Naive thymus-derived CD4-positive, alpha-beta T cell (primary cell): ENCODE data around the gene MRPS34. TPM values are rescaled to one million over a fixed set of nuclear protein-coding genes. Genes with fewer than 3 reads are reported as not detected.
A peak's percentile ranks its signal among the peaks of the same experiment; 100 is the strongest.

ENCODE experiments used
- ATAC-seq: fragments of 150-1000 bp; cut with Tn5 transposase; 2 replicates; pipeline ENCODE4 v1.10.0; 2021; ENCODE audit warnings: mild to moderate bottlenecking, moderate library complexity
- CTCF ChIA-PET: fragments of 350-600 bp; sonication (Branson Sonifier 250); formaldehyde crosslinking; loops from one replicate; lab custom pipeline; 2021; ENCODE audit warnings: antibody characterized with exemption; lab: Charles Lee
- POLR2A ChIA-PET: fragments of 350-600 bp; sonication (Branson Sonifier 250); formaldehyde crosslinking; loops from one replicate; lab custom pipeline; 2021; ENCODE audit warnings: antibody characterized with exemption, inconsistent platforms; lab: Charles Lee
- DNase-seq, 9 donors: peaks; one replicate each; pipeline versions ENCODE4 v3.0.0 to v3.0.0-alpha.2; 2020 to 2022; ENCODE audit warnings: mixed read lengths in 1 of 9
- H3K27ac ChIP-seq: one replicate; pipeline ENCODE4 v1.7.0; 2013; ENCODE audit warnings: mild to moderate bottlenecking, low read depth, low read length, moderate library complexity
- H3K27me3 ChIP-seq, 2 donors: one replicate each; pipeline ENCODE4 v1.7.0; 2013; ENCODE audit warnings: low read length in 2 of 2, mild to moderate bottlenecking in 2 of 2, moderate library complexity in 2 of 2; ENCODE audit not compliant: control insufficient read depth in 2 of 2, insufficient read depth in 2 of 2
- H3K36me3 ChIP-seq, 3 experiments: 1 replicate in 2 of 3; 2 replicates in 1 of 3; pipeline ENCODE4 v1.7.0; 2013; ENCODE audit warnings: low read length in 3 of 3, mild to moderate bottlenecking in 3 of 3, moderate library complexity in 1 of 3; ENCODE audit not compliant: insufficient read depth in 3 of 3, control insufficient read depth in 2 of 3
- H3K4me1 ChIP-seq, 2 donors: one replicate each; pipeline ENCODE4 v1.7.0; 2013; ENCODE audit warnings: low read length in 2 of 2, mild to moderate bottlenecking in 2 of 2, moderate library complexity in 1 of 2; ENCODE audit not compliant: control insufficient read depth in 2 of 2, insufficient read depth in 2 of 2
- H3K4me3 ChIP-seq: 2 replicates; pipeline ENCODE4 v1.7.0; 2013; ENCODE audit warnings: mild to moderate bottlenecking, low read length
- H3K9me3 ChIP-seq, 3 experiments: 1 replicate in 2 of 3; 2 replicates in 1 of 3; pipeline ENCODE4 v1.7.0; 2013; ENCODE audit warnings: low read length in 3 of 3; ENCODE audit not compliant: control insufficient read depth in 2 of 3
- H3K27ac Mint-ChIP-seq, 9 donors: one replicate each; pipeline ENCODE4 v1.8.0; 2020 to 2022; ENCODE audit warnings: mixed read lengths in 9 of 9, mild to moderate bottlenecking in 8 of 9, moderate library complexity in 5 of 9, inconsistent platforms in 2 of 9
- H3K27me3 Mint-ChIP-seq, 5 donors: one replicate each; pipeline ENCODE4 v1.8.0; 2021 to 2022; ENCODE audit warnings: mixed read lengths in 5 of 5, mild to moderate bottlenecking in 1 of 5
- H3K36me3 Mint-ChIP-seq, 5 donors: one replicate each; pipeline ENCODE4 v1.8.0; 2020 to 2022; ENCODE audit warnings: mixed read lengths in 5 of 5, mild to moderate bottlenecking in 3 of 5, inconsistent platforms in 1 of 5
- H3K4me1 Mint-ChIP-seq, 7 donors: one replicate each; pipeline ENCODE4 v1.8.0; 2020 to 2022; ENCODE audit warnings: mixed read lengths in 7 of 7, mild to moderate bottlenecking in 3 of 7, inconsistent platforms in 1 of 7
- H3K4me3 Mint-ChIP-seq, 10 donors: one replicate each; pipeline ENCODE4 v1.8.0; 2020 to 2022; ENCODE audit warnings: mild to moderate bottlenecking in 10 of 10, mixed read lengths in 10 of 10, moderate library complexity in 6 of 10, inconsistent platforms in 2 of 10
- H3K9me3 Mint-ChIP-seq, 11 donors: one replicate each; pipeline ENCODE4 v1.8.0; 2020 to 2022; ENCODE audit warnings: mixed read lengths in 11 of 11, mild to moderate bottlenecking in 4 of 11, inconsistent platforms in 1 of 11, moderate library complexity in 1 of 11
- intact Hi-C, 2 donors: fragments of 100-400 bp; cut with micrococcal nuclease; formaldehyde crosslinking; loops; one replicate each; pipeline ENCODE4 v1.15.1; 2023
- polyA plus RNA-seq, 2 donors: library from polyadenylated mRNA; unstranded; fragments of 300-500 nt; fragmentation: Illumina TruSeq; gene quantifications; one replicate each; pipeline ENCODE4 v1.2.3, GENCODE V29; 2021
- total RNA-seq, 6 experiments: library from RNA in 5 of 6; stranded (reverse) in 5 of 6; gene quantifications; 1 replicate in 5 of 6; 2 replicates in 1 of 6; pipeline ENCODE4 v1.2.3 and lab custom pipeline; 2021 to 2026

The MRPS34 gene
- total and polyA plus RNA-seq, 7 experiments from 2014 or later, result 41.6 to 162 (median 60.9) TPM

DNA sequence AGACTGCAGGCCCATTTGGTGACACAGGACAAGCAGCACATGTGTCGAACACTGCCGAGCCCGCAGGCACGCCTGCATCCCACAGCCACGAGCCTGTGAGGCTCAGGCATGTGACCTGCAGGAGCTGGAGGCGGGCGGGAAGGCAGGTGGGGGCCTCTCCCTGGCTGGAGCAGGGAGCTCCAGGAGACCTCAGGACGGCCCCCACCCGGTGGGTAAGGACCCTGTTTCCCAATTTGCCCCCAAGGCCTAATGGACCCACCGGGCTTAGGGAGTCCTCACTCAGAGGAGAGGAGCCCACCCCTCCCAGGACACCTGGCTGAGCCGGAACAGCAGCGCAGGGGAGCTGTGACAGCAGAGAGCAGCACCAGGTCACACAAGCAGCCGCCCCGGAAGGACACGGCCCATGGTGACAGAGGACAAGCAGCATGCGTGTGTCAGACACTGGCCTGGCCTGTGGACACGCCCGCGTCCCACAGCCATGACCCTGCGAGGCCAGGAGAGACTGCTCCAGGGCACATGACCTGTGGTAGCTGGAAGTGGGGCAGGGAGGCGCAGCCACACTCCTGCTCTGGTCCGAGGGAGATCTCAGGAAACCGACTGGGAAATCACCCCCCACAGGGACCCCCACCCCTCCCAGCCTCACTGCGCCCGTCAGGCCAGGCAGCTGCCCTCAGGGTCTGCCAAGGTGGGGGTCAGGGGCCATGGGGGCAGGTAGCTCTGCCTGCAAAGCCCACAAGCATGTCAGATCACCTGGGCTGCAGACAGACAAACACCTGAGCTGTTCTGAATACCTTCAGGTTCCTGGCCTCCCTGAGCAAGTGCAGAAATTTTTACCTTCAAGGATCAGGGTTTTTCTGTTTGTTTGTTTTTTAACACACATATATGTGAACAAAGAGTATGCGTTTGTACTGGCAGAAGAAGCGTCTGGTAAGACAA lies 7.1 kb upstream of the MRPS34 start:
- no peak for ATAC-seq
- intact Hi-C loops, result loop anchor here (10.0 kb wide), 5 partner anchors 355 to 1195 kb away; partner anchors contain the start of genes TRAF7 (in 2 of the 2), UBE2I (in 1 of the 2) and UQCC4 (in 1 of the 2)
- H3K9me3 Mint-ChIP-seq, result no peaks in the 10 kb centered on the region
- H3K27ac Mint-ChIP-seq, result peak overlapping the region in 2 of 9 donors; percentile 21 to 22
- Histone ChIP-seq H3K4me3 (no peak overlapping the region), H3K27me3 (no peaks in the 10 kb centered on the region), H3K4me1 (peaks cover 13 to 19% of the 10 kb centered on the region in 2 donors), H3K27ac (no peak overlapping the region), H3K36me3 (peaks cover 0 to 52% (median 0%) of the 10 kb centered on the region in 3 experiments), H3K9me3 (no peaks in the 10 kb centered on the region)
- H3K36me3 Mint-ChIP-seq, result peaks cover 0 to 3% (median 0%) of the 10 kb centered on the region in 5 donors
- ChIA-PET POLR2A (interaction anchor here (0.6 to 3.7 kb wide), 2 partner anchors 9 to 37 kb away, joined by 3 to 93 read pairs; partner anchors contain the start of genes EME2, MRPS34 and NME3), CTCF (no interaction called here)
- peaks cover 0 to 2% (median 0%) of the 10 kb centered on the region in 5 donors for H3K27me3 Mint-ChIP-seq
- no peak for DNase-seq
- H3K4me3 Mint-ChIP-seq, result peak overlapping the region in 8 of 10 donors; percentile 20 to 95 (median 34)
- H3K4me1 Mint-ChIP-seq, result peaks cover 0 to 42% (median 21%) of the 10 kb centered on the region in 7 donors

DNA sequence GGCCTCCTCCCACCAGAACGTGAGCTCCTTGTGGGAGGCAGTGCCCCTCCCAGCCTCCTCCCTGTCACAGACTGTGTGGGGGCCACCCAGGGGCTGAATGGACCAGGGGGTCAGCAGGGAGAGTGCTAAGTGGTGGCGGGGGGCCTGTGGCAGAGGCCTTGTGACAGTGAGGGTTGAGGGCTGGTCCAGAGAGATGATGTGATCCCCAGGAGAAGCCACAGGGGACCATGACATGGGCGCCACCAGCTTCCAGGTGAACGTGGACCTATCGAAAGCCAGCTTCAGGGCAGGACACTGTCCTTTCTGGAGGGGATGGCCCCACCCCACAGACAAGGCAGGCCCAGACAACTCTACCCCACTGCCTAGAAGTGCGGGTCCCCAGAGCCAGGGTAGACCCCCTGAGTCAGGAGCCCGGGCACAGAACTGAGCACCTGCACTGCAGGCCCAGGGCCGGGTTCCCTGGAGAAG lies 6.3 kb upstream of the MRPS34 start:
- ATAC-seq (no peak), DNase-seq (no peak)
- Mint-ChIP-seq H3K36me3 (peaks cover 0 to 3% (median 0%) of the 10 kb centered on the region in 5 donors), H3K27ac (peak overlapping the region in 2 of 9 donors; percentile 42 to 69), H3K4me1 (peaks cover 0 to 41% (median 21%) of the 10 kb centered on the region in 7 donors), H3K27me3 (peaks cover 0 to 2% (median 0%) of the 10 kb centered on the region in 5 donors), H3K4me3 (peak overlapping the region in 2 of 10 donors; percentile 41 to 80), H3K9me3 (no peaks in the 10 kb centered on the region)
- H3K4me3 ChIP-seq, result no peak overlapping the region
- no peak overlapping the region for H3K27ac ChIP-seq
- ChIA-PET CTCF (no interaction called here), POLR2A (no interaction called here)
- peaks cover 0 to 51% (median 0%) of the 10 kb centered on the region in 3 experiments for H3K36me3 ChIP-seq
- no peaks in the 10 kb centered on the region for H3K27me3 ChIP-seq
- intact Hi-C loops, result loop anchor here in 1 of 2 donors (10.0 kb wide), 1 partner anchor 434 kb away; no protein-coding TSS in a partner anchor
- H3K9me3 ChIP-seq, result no peaks in the 10 kb centered on the region
- peaks cover 17 to 21% of the 10 kb centered on the region in 2 donors for H3K4me1 ChIP-seq

DNA sequence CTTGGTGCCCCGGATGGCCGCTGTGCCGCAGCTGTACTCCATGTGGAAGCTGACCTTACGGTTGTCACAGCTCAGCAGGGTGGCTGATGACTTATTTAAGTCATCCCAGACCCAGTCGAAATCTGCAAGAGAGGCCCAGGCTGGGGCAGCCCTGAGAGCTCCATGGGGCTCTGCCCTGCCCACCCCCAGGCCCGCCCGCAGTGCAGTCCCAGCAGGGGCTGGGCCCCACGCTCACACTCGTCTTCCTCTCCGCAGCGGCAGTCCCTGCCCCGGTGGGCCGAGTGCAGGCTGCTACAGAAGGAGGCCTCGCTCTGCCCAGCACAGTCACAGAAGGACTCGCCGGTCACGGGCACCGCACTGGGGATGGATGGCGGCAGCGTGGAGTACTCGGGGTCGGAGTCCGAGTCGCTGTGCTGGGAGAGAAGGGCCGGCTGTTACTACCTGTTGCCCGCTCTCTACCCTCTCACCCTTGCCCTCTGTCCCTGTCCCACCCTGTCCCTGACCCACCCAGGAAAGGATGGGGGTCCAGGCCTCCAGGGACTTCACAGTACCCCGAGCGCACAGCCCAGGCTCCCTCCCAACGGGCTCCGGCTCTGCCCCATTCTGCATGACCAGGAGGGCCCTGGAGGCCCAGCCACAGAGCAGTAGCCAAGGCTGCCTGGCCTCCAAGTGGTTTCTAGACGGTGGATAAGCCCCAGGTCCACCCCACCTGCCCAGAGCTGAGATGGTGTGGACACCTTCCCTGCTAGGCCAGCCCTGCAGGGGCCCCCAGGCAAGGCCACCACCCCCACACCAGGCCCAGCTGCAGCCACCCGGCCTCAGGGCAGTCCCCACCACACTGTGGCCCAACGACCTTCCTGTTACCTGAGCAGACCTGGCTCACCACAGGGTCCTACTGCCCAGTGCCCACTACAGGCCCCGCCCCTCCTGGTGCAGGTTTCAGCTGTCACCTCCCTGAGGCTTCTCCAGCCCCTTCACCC lies 5.6 kb upstream of the MRPS34 start:
- Mint-ChIP-seq H3K27ac (peak overlapping the region in 1 of 9 donors; percentile 42), H3K27me3 (peaks cover 0 to 2% (median 0%) of the 10 kb centered on the region in 5 donors), H3K36me3 (peaks cover 0 to 3% (median 0%) of the 10 kb centered on the region in 5 donors), H3K9me3 (no peaks in the 10 kb centered on the region), H3K4me1 (peaks cover 0 to 38% (median 20%) of the 10 kb centered on the region in 7 donors), H3K4me3 (peak overlapping the region in 2 of 10 donors; percentile 41 to 80)
- ChIA-PET POLR2A (interaction anchor here (0.6 to 1.0 kb wide), 3 partner anchors 9 to 955 kb away, joined by 3 to 5 read pairs (median 4); partner anchors contain the start of gene MAPK8IP3), CTCF (interaction anchor here (0.5 kb wide), 1 partner anchor 129 kb away, joined by 3 read pairs; no protein-coding TSS in a partner anchor)
- DNase-seq (no peak), ATAC-seq (no peak)
- H3K36me3 ChIP-seq, result peaks cover 0 to 52% (median 0%) of the 10 kb centered on the region in 3 experiments
- no peaks in the 10 kb centered on the region for H3K9me3 ChIP-seq
- H3K4me1 ChIP-seq, result peaks cover 19 to 22% of the 10 kb centered on the region in 2 donors
- no peaks in the 10 kb centered on the region for H3K27me3 ChIP-seq
- no peak overlapping the region for H3K4me3 ChIP-seq
- intact Hi-C loops, result loop anchor here in 1 of 2 donors (10.0 kb wide), 1 partner anchor 434 kb away; no protein-coding TSS in a partner anchor
- H3K27ac ChIP-seq, result no peak overlapping the region

- Histone ChIP-seq H3K4me1 (peaks cover 19 to 22% of the 10 kb centered on the region in 2 donors), H3K4me3 (no peak overlapping the region), H3K9me3 (no peaks in the 10 kb centered on the region), H3K36me3 (peaks cover 0 to 60% (median 0%) of the 10 kb centered on the region in 3 experiments), H3K27ac (no peak overlapping the region), H3K27me3 (no peaks in the 10 kb centered on the region)
- CTCF ChIA-PET, result interaction anchor here (0.5 kb wide), 1 partner anchor 128 kb away, joined by 3 read pairs; no protein-coding TSS in a partner anchor
- peaks cover 0 to 1% (median 0%) of the 10 kb centered on the region in 5 donors for H3K27me3 Mint-ChIP-seq
- H3K4me1 Mint-ChIP-seq, result peaks cover 0 to 33% (median 13%) of the 10 kb centered on the region in 7 donors
- intact Hi-C loops, result loop anchor here in 1 of 2 donors (10.0 kb wide), 1 partner anchor 433 kb away; no protein-coding TSS in a partner anchor
- no peaks in the 10 kb centered on the region for H3K9me3 Mint-ChIP-seq
- no peaks in the 10 kb centered on the region for H3K36me3 Mint-ChIP-seq
- H3K27ac Mint-ChIP-seq, result no peak overlapping the region
- POLR2A ChIA-PET, result interaction anchor here (0.6 to 1.0 kb wide), 3 partner anchors 9 to 956 kb away, joined by 3 to 5 read pairs (median 4); partner anchors contain the start of gene MAPK8IP3
- DNase-seq (no peak), ATAC-seq (no peak)
- H3K4me3 Mint-ChIP-seq, result no peak overlapping the region
Measured at GRCh38 chr16:1777375-1778199, 4.7 kb upstream of the MRPS34 start.

DNA sequence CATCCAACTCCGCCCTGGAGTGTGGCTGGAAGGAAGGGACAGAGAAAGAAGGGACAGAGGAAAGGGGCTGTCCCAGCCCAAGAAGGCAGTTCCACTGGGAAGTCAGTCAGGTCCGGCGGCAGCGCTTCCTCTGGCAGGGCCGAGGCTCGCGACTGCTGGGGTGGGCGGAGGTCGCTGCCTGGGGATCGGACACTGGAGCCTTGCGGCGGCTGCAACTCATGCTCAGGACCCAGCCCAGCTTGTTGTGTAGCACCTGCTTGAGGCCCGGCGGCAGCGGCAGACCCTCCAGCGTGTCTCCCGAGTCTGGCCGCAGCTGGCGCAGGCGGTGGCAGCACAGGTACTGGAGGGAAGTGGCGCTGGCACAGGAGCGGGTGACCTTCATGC lies 4.0 kb upstream of the MRPS34 start:
- Histone ChIP-seq H3K4me3 (no peak overlapping the region), H3K36me3 (peaks cover 0 to 60% (median 0%) of the 10 kb centered on the region in 3 experiments), H3K9me3 (no peaks in the 10 kb centered on the region), H3K4me1 (peaks cover 19 to 24% of the 10 kb centered on the region in 2 donors), H3K27me3 (no peaks in the 10 kb centered on the region), H3K27ac (no peak overlapping the region)
- Mint-ChIP-seq H3K36me3 (peaks cover 0 to 4% (median 0%) of the 10 kb centered on the region in 5 donors), H3K9me3 (peaks cover 0 to 3% (median 0%) of the 10 kb centered on the region in 11 donors), H3K4me1 (peaks cover 5 to 37% (median 17%) of the 10 kb centered on the region in 7 donors), H3K4me3 (peak overlapping the region in 1 of 10 donors; percentile 18), H3K27me3 (peaks cover 0 to 2% (median 0%) of the 10 kb centered on the region in 5 donors), H3K27ac (peak overlapping the region in 1 of 9 donors; percentile 56)
- ChIA-PET POLR2A (interaction anchor here (1.0 kb wide), 2 partner anchors 8 to 71 kb away, joined by 4 to 5 read pairs; partner anchors contain the start of gene MAPK8IP3), CTCF (no interaction called here)
- ATAC-seq, result no peak
- intact Hi-C loops, result loop anchor here in 1 of 2 donors (10.0 kb wide), 1 partner anchor 432 kb away; no protein-coding TSS in a partner anchor
- DNase-seq, result no peak
